Mesendoderm (in vitro differentiated cells): ENCODE data around the gene TET2.

Source experiments
- DNase-seq: peaks from one replicate; pipeline ENCODE4 v3.0.0; 2013
- H2AK5ac ChIP-seq: 2 replicates; pipeline ENCODE4 v1.6.1; 2013; ENCODE audit warnings: low read length, inconsistent platforms
- H2BK120ac ChIP-seq: 2 replicates; pipeline ENCODE4 v1.6.1; 2013; ENCODE audit warnings: low read depth, mild to moderate bottlenecking, low read length, moderate library complexity, mixed read lengths
- H2BK15ac ChIP-seq: replicated peaks from 2 replicates; pipeline ENCODE4 v1.6.1; 2013; ENCODE audit warnings: low read depth, mild to moderate bottlenecking, moderate library complexity
- H2BK5ac ChIP-seq: 2 replicates; pipeline ENCODE4 v1.6.1; 2013; ENCODE audit warnings: low read length, inconsistent platforms
- H3K18ac ChIP-seq: 2 replicates; pipeline ENCODE4 v1.6.1; 2013; ENCODE audit warnings: mild to moderate bottlenecking, low read length, mixed read lengths
- H3K23ac ChIP-seq: one replicate; pipeline ENCODE4 v1.6.1; 2013; ENCODE audit warnings: low read length
- H3K27ac ChIP-seq: 2 replicates; pipeline ENCODE4 v1.5.1; 2013; ENCODE audit warnings: low read depth, mild to moderate bottlenecking, inconsistent platforms, low read length, moderate library complexity
- H3K27me3 ChIP-seq: 2 replicates; pipeline ENCODE4 v1.6.1; 2013; ENCODE audit warnings: low read length, control low read depth, mild to moderate bottlenecking, inconsistent platforms; ENCODE audit not compliant: insufficient read depth, poor library complexity
- H3K36me3 ChIP-seq: 2 replicates; pipeline ENCODE4 v1.6.1; 2013; ENCODE audit warnings: low read length, inconsistent platforms; ENCODE audit not compliant: control insufficient read depth, insufficient read depth
- H3K4ac ChIP-seq: one replicate; pipeline ENCODE4 v1.6.1; 2013; ENCODE audit warnings: low read depth, mild to moderate bottlenecking, low read length, moderate library complexity
- H3K4me1 ChIP-seq: 2 replicates; pipeline ENCODE4 v1.6.1; 2013; ENCODE audit warnings: low read depth, low read length, inconsistent platforms; ENCODE audit not compliant: control insufficient read depth
- H3K4me2 ChIP-seq: 2 replicates; pipeline ENCODE4 v1.6.1; 2013; ENCODE audit warnings: low read length
- H3K4me3 ChIP-seq: 2 replicates; pipeline ENCODE4 v1.5.1; 2013; ENCODE audit warnings: mild to moderate bottlenecking, low read length
- H3K56ac ChIP-seq: one replicate; pipeline ENCODE4 v1.6.1; 2013; ENCODE audit warnings: low read length
- H3K79me1 ChIP-seq: 2 replicates; pipeline ENCODE4 v1.6.1; 2013; ENCODE audit warnings: low read length, inconsistent platforms
- H3K79me2 ChIP-seq: 2 replicates; pipeline ENCODE4 v1.6.1; 2013; ENCODE audit warnings: mild to moderate bottlenecking, low read length; ENCODE audit not compliant: control insufficient read depth, insufficient read depth
- H3K9ac ChIP-seq: 2 replicates; pipeline ENCODE4 v1.6.1; 2013; ENCODE audit warnings: low read length, inconsistent platforms
- H4K5ac ChIP-seq: one replicate; pipeline ENCODE4 v1.6.1; 2013; ENCODE audit warnings: low read length
- H4K8ac ChIP-seq: one replicate; pipeline ENCODE4 v1.6.1; 2013; ENCODE audit warnings: low read depth, mild to moderate bottlenecking, control low read depth, low read length, moderate library complexity
- WGBS: extraction: QIAGEN DNeasy Blood & Tissue Kit; methylation state at CpG from one replicate; pipeline ENCODE4 v1.1.7; 2013; ENCODE audit warnings: low lambda C conversion rate, missing lambda C conversion rate; ENCODE audit not compliant: insufficient coverage; ENCODE audit errors: extremely low coverage; 5-methylcytosine and 5-hydroxymethylcytosine counted together

The TET2 gene

GRCh38 chr4:105240037-105240436 is 93.4 kb downstream of the TET2 start:
- Histone ChIP-seq H3K9ac (no peak overlapping the region), H3K23ac (no peak overlapping the region), H3K4ac (no peak overlapping the region), H4K5ac (no peak overlapping the region), H3K4me2 (no peak overlapping the region), H3K27me3 (no peaks in the 10 kb centered on the region), H3K18ac (no peak overlapping the region), H3K36me3 (no peaks in the 10 kb centered on the region), H3K4me1 (no peaks in the 10 kb centered on the region), H3K4me3 (no peak overlapping the region), H2BK5ac (no peak overlapping the region), H4K8ac (no peak overlapping the region), H2BK15ac (no peak overlapping the region), H3K79me2 (no peaks in the 10 kb centered on the region), H2AK5ac (no peak overlapping the region), H2BK120ac (no peak overlapping the region), H3K79me1 (no peaks in the 10 kb centered on the region), H3K27ac (no peak overlapping the region), H3K56ac (no peak overlapping the region)
- WGBS, result 100% methylated on average over 1 of the region's 5 CpGs
- no peak for DNase-seq

GRCh38 chr4:105241451-105241850 is 94.8 kb downstream of the TET2 start:
- WGBS, result no CpG with 5 or more reads among the region's 4 CpGs
- no peak overlapping the region for H3K9ac ChIP-seq
- no peak overlapping the region for H2BK120ac ChIP-seq
- H3K4me3 ChIP-seq, result no peak overlapping the region
- no peaks in the 10 kb centered on the region for H3K79me1 ChIP-seq
- no peak overlapping the region for H2BK15ac ChIP-seq
- H3K4me2 ChIP-seq, result no peak overlapping the region
- H3K79me2 ChIP-seq, result no peaks in the 10 kb centered on the region
- no peak overlapping the region for H4K8ac ChIP-seq
- no peak overlapping the region for H2BK5ac ChIP-seq
- no peak overlapping the region for H3K18ac ChIP-seq
- no peaks in the 10 kb centered on the region for H3K4me1 ChIP-seq
- H4K5ac ChIP-seq, result no peak overlapping the region
- H3K27ac ChIP-seq, result no peak overlapping the region
- no peaks in the 10 kb centered on the region for H3K27me3 ChIP-seq
- no peak overlapping the region for H3K23ac ChIP-seq
- H3K56ac ChIP-seq, result no peak overlapping the region
- no peak overlapping the region for H3K4ac ChIP-seq
- H2AK5ac ChIP-seq, result no peak overlapping the region
- H3K36me3 ChIP-seq, result no peaks in the 10 kb centered on the region
- no peak for DNase-seq

DNA sequence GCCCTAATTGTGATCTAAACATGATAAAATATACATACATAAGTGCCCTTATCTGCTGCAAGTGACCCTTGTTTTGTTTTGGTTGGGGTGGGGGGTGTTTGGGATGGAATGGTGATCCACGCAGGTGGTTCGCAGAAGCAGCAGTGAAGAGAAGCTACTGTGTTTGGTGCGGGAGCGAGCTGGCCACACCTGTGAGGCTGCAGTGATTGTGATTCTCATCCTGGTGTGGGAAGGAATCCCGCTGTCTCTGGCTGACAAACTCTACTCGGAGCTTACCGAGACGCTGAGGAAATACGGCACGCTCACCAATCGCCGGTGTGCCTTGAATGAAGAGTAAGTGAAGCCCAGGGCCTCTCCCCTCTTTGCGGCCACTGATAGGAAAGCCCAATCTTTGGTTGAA is 96.8 kb downstream of the TET2 start:
- no peak overlapping the region for H2BK120ac ChIP-seq
- H3K79me2 ChIP-seq, result no peaks in the 10 kb centered on the region
- H3K56ac ChIP-seq, result no peak overlapping the region
- no peak overlapping the region for H3K23ac ChIP-seq
- H3K36me3 ChIP-seq, result no peaks in the 10 kb centered on the region
- H3K4me3 ChIP-seq, result no peak overlapping the region
- no peaks in the 10 kb centered on the region for H3K27me3 ChIP-seq
- no peak for DNase-seq
- H3K9ac ChIP-seq, result no peak overlapping the region
- H3K4me2 ChIP-seq, result no peak overlapping the region
- no peak overlapping the region for H4K8ac ChIP-seq
- no peak overlapping the region for H4K5ac ChIP-seq
- no peak overlapping the region for H2AK5ac ChIP-seq
- H3K27ac ChIP-seq, result no peak overlapping the region
- no peak overlapping the region for H3K4ac ChIP-seq
- no peaks in the 10 kb centered on the region for H3K79me1 ChIP-seq
- WGBS, result no CpG with 5 or more reads among the region's 13 CpGs
- no peaks in the 10 kb centered on the region for H3K4me1 ChIP-seq
- H3K18ac ChIP-seq, result no peak overlapping the region
- no peak overlapping the region for H2BK5ac ChIP-seq
- no peak overlapping the region for H2BK15ac ChIP-seq

DNA sequence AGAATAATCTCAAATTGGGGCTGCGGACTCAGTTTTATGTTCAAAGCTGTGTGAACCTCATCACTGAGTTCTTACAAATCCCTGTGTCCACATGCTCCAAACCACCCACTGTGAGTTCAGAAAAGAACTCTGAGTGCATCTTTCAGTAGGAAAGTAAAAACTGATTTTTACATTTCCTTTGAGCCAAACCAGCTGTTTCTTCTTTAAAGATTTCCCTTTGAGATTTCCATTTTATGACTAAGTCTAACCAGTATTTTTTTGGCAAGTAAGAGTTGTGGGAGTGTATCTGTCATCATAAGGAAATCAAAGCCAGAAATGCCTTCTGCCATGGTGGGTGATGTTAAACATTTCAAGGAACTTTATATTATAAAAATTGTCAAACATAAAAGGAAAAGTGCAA is 100.0 kb downstream of the TET2 start:
- no peaks in the 10 kb centered on the region for H3K36me3 ChIP-seq
- no peak for DNase-seq
- WGBS, result no CpG with 5 or more reads among the region's 1 CpG

DNA sequence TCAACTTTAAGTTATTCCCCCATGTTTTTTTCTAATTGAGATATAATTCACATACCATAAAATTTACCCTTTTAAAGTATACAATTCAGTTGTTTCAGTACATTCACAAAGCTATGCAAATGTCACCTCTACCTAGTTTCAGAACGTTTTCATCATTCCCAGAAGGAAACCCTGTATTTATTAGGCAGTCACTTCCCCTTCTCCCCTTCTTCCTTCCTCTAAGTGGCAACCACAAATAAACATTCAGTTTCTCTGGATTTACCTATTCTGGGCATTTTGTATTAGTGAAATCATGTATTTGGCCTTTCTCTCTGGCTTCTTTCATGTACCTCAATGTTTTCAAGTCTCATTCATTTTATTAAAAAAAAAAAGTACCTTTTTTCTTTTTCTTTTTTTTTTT is 101.9 kb downstream of the TET2 start:
- Histone ChIP-seq H2AK5ac (no peak overlapping the region), H4K5ac (no peak overlapping the region), H3K4ac (no peak overlapping the region), H2BK5ac (no peak overlapping the region), H3K27ac (no peak overlapping the region), H3K56ac (no peak overlapping the region), H3K9ac (no peak overlapping the region), H3K79me1 (no peaks in the 10 kb centered on the region), H2BK120ac (no peak overlapping the region), H3K27me3 (no peaks in the 10 kb centered on the region), H3K23ac (no peak overlapping the region), H4K8ac (no peak overlapping the region), H3K79me2 (no peaks in the 10 kb centered on the region), H3K4me1 (no peaks in the 10 kb centered on the region), H2BK15ac (no peak overlapping the region), H3K36me3 (no peaks in the 10 kb centered on the region), H3K4me2 (no peak overlapping the region), H3K4me3 (no peak overlapping the region), H3K18ac (no peak overlapping the region)
- no CpG with 5 or more reads among the region's 1 CpG for WGBS
- DNase-seq, result no peak

More for the DNA sequence above, 100.0 kb downstream of the TET2 start:
- Histone ChIP-seq H3K79me1 (no peaks in the 10 kb centered on the region), H3K79me2 (no peaks in the 10 kb centered on the region), H2BK15ac (no peak overlapping the region), H3K4ac (no peak overlapping the region), H3K27ac (no peak overlapping the region), H3K4me1 (no peaks in the 10 kb centered on the region), H3K23ac (no peak overlapping the region), H3K56ac (no peak overlapping the region), H3K18ac (no peak overlapping the region), H4K5ac (no peak overlapping the region), H3K9ac (no peak overlapping the region), H2BK5ac (no peak overlapping the region), H3K4me3 (no peak overlapping the region), H2AK5ac (no peak overlapping the region), H3K27me3 (no peaks in the 10 kb centered on the region), H4K8ac (no peak overlapping the region), H2BK120ac (no peak overlapping the region), H3K4me2 (no peak overlapping the region)

GRCh38 chr4:105257817-105258495 is 111.3 kb downstream of the TET2 start:
- no peak overlapping the region for H3K4ac ChIP-seq
- H4K5ac ChIP-seq, result no peak overlapping the region
- H2AK5ac ChIP-seq, result no peak overlapping the region
- no peaks in the 10 kb centered on the region for H3K79me2 ChIP-seq
- no peak overlapping the region for H2BK5ac ChIP-seq
- H3K79me1 ChIP-seq, result no peaks in the 10 kb centered on the region
- no peak overlapping the region for H3K23ac ChIP-seq
- no peak for DNase-seq
- no peak overlapping the region for H2BK120ac ChIP-seq
- H3K4me3 ChIP-seq, result no peak overlapping the region
- no peak overlapping the region for H3K18ac ChIP-seq
- H3K9ac ChIP-seq, result no peak overlapping the region
- H3K27me3 ChIP-seq, result no peaks in the 10 kb centered on the region
- whole genome bisulfite sequencing, result no CpG with 5 or more reads among the region's 1 CpG
- no peak overlapping the region for H3K56ac ChIP-seq
- H4K8ac ChIP-seq, result no peak overlapping the region
- no peak overlapping the region for H3K4me2 ChIP-seq
- H3K36me3 ChIP-seq, result no peaks in the 10 kb centered on the region
- no peak overlapping the region for H3K27ac ChIP-seq
- no peaks in the 10 kb centered on the region for H3K4me1 ChIP-seq
- H2BK15ac ChIP-seq, result no peak overlapping the region
